ENCODE results near the gene PRLH. TPM values are rescaled to one million over a fixed set of nuclear protein-coding genes. Genes with fewer than 3 reads are reported as not detected.
A peak's percentile ranks its signal among the peaks of the same experiment; 100 is the strongest.

The PRLH gene
- total and polyA plus RNA-seq, 2 donors (not counting 1 experiment from before 2014, with no cell fraction given): not detected

- H3K4me1 ChIP-seq (ENCODE audit: control insufficient read depth, extremely low read depth, insufficient read depth, low read length): peaks cover 2% of the 10 kb centered on the region
- H3K79me2 ChIP-seq (ENCODE audit: control insufficient read depth, insufficient read depth, low read length): no peaks in the 10 kb centered on the region
- no peak overlapping the region for H3K4me3 ChIP-seq (replicated peaks in 1 of 4; ENCODE audit: control extremely low read depth in 1 of 4, insufficient read depth in 1 of 4, low read depth in 3 of 4, low read length in 4 of 4)
- TF ChIP-seq CTCF (conservative IDR thresholded peaks at IDR 0.05 in 1 of 2, IDR thresholded peaks at IDR 0.05 in 1 of 2; ENCODE audit: low read depth in 1 of 2, low read length in 2 of 2) (no peak), EZH2 (IDR thresholded peaks at IDR 0.05; ENCODE audit: low read length, missing control alignments) (no peak)
- DNase-seq (ENCODE audit: low read depth in 2 of 2): no peak
- no peak overlapping the region for H3K4me2 ChIP-seq (ENCODE audit: extremely low read depth, insufficient read depth, low read length)
- no peak overlapping the region for H3K27ac ChIP-seq (ENCODE audit: insufficient read depth, low read length)
- peak overlapping the region; percentile 14 for H2AFZ ChIP-seq (ENCODE audit: low read length)
- H3K9me3 ChIP-seq (ENCODE audit: control insufficient read depth, insufficient read depth, low read depth, low read length): no peaks in the 10 kb centered on the region
- no peak overlapping the region for H3K9ac ChIP-seq (ENCODE audit: insufficient read depth, low read length)
- no peaks in the 10 kb centered on the region for H3K27me3 ChIP-seq (ENCODE audit: control insufficient read depth, insufficient read depth, low read length)
- no peaks in the 10 kb centered on the region for H3K36me3 ChIP-seq (ENCODE audit: control insufficient read depth, insufficient read depth, low read length)
- H4K20me1 ChIP-seq (ENCODE audit: control insufficient read depth, extremely low read depth, insufficient read depth, low read length): no peaks in the 10 kb centered on the region
Measured at GRCh38 chr2:237571551-237571950, 5.2 kb downstream of the PRLH start.

GRCh38 chr2:237572021-237572741 is 5.8 kb downstream of the PRLH start:
- Histone ChIP-seq H3K4me2 (ENCODE audit: extremely low read depth, insufficient read depth, low read length) (peak overlapping the region; percentile 66), H3K79me2 (ENCODE audit: control insufficient read depth, insufficient read depth, low read length) (no peaks in the 10 kb centered on the region), H3K27me3 (ENCODE audit: control insufficient read depth, insufficient read depth, low read length) (no peaks in the 10 kb centered on the region), H2AFZ (ENCODE audit: low read length) (peak overlapping the region; percentile 20), H3K36me3 (ENCODE audit: control insufficient read depth, insufficient read depth, low read length) (no peaks in the 10 kb centered on the region), H3K4me1 (ENCODE audit: control insufficient read depth, extremely low read depth, insufficient read depth, low read length) (peaks cover 2% of the 10 kb centered on the region), H3K4me3 (replicated peaks in 1 of 4; ENCODE audit: control extremely low read depth in 1 of 4, insufficient read depth in 1 of 4, low read depth in 3 of 4, low read length in 4 of 4) (peak overlapping the region in 1 of 4 experiments; percentile 28), H3K9me3 (ENCODE audit: control insufficient read depth, insufficient read depth, low read depth, low read length) (no peaks in the 10 kb centered on the region), H4K20me1 (ENCODE audit: control insufficient read depth, extremely low read depth, insufficient read depth, low read length) (no peaks in the 10 kb centered on the region), H3K9ac (ENCODE audit: insufficient read depth, low read length) (no peak overlapping the region), H3K27ac (ENCODE audit: insufficient read depth, low read length) (no peak overlapping the region)
- peak; percentile 84 to 93 for DNase-seq (ENCODE audit: low read depth in 2 of 2)
- TF ChIP-seq EZH2 (IDR thresholded peaks at IDR 0.05; ENCODE audit: low read length, missing control alignments) (no peak), CTCF (conservative IDR thresholded peaks at IDR 0.05 in 1 of 2, IDR thresholded peaks at IDR 0.05 in 1 of 2; ENCODE audit: low read depth in 1 of 2, low read length in 2 of 2) (peak; percentile 92 to 93)

- H3K4me2 ChIP-seq (ENCODE audit: extremely low read depth, insufficient read depth, low read length): no peak overlapping the region
- H4K20me1 ChIP-seq (ENCODE audit: control insufficient read depth, extremely low read depth, insufficient read depth, low read length): no peaks in the 10 kb centered on the region
- TF ChIP-seq CTCF (conservative IDR thresholded peaks at IDR 0.05 in 1 of 2, IDR thresholded peaks at IDR 0.05 in 1 of 2; ENCODE audit: low read depth in 1 of 2, low read length in 2 of 2): no peak
- no peak for TF ChIP-seq EZH2 (IDR thresholded peaks at IDR 0.05; ENCODE audit: low read length, missing control alignments)
- no peaks in the 10 kb centered on the region for H3K79me2 ChIP-seq (ENCODE audit: control insufficient read depth, insufficient read depth, low read length)
- no peaks in the 10 kb centered on the region for H3K36me3 ChIP-seq (ENCODE audit: control insufficient read depth, insufficient read depth, low read length)
- no peak overlapping the region for H3K9ac ChIP-seq (ENCODE audit: insufficient read depth, low read length)
- no peak for DNase-seq (ENCODE audit: low read depth in 2 of 2)
- H3K27me3 ChIP-seq (ENCODE audit: control insufficient read depth, insufficient read depth, low read length): no peaks in the 10 kb centered on the region
- no peak overlapping the region for H3K27ac ChIP-seq (ENCODE audit: insufficient read depth, low read length)
- no peak overlapping the region for H2AFZ ChIP-seq (ENCODE audit: low read length)
- H3K9me3 ChIP-seq (ENCODE audit: control insufficient read depth, insufficient read depth, low read depth, low read length): no peaks in the 10 kb centered on the region
- peaks cover 2% of the 10 kb centered on the region for H3K4me1 ChIP-seq (ENCODE audit: control insufficient read depth, extremely low read depth, insufficient read depth, low read length)
- no peak overlapping the region for H3K4me3 ChIP-seq (replicated peaks in 1 of 4; ENCODE audit: control extremely low read depth in 1 of 4, insufficient read depth in 1 of 4, low read depth in 3 of 4, low read length in 4 of 4)
Measured at GRCh38 chr2:237572742-237573101, 6.3 kb downstream of the PRLH start.

All from fibroblast of lung (primary cell).